Upper lobe of right lung (tissue), 1 donor: ENCODE results near the gene PLEKHB2. TPM values are rescaled to one million over a fixed set of nuclear protein-coding genes. Genes with fewer than 3 reads are reported as not detected.

Source experiments
- ATAC-seq: fragments of 200-7000 bp; cut with Tn5 transposase; one replicate; pipeline ENCODE4 v1.9.1; 2020; ENCODE audit warnings: mild to moderate bottlenecking, moderate library complexity
- DNase-seq: peaks from one replicate; pipeline ENCODE4 v3.0.0-alpha.2; 2020
- H3K27ac ChIP-seq: fragments of 200-600 bp; one replicate; pipeline ENCODE4 v1.8.0; 2022
- H3K27me3 ChIP-seq: fragments of 200-600 bp; one replicate; pipeline ENCODE4 v1.8.0; 2022; ENCODE audit warnings: mild to moderate bottlenecking
- H3K36me3 ChIP-seq: fragments of 200-600 bp; one replicate; pipeline ENCODE4 v1.8.0; 2022
- H3K4me1 ChIP-seq: fragments of 200-600 bp; one replicate; pipeline ENCODE4 v1.8.0; 2022
- H3K4me3 ChIP-seq: fragments of 200-600 bp; one replicate; pipeline ENCODE4 v1.8.0; 2022; ENCODE audit warnings: mild to moderate bottlenecking
- H3K9me3 ChIP-seq: fragments of 200-600 bp; one replicate; pipeline ENCODE4 v1.8.0; 2022
- CTCF ChIP-seq: fragments of 200-600 bp; IDR thresholded peaks from one replicate; pipeline ENCODE4 v1.8.0; 2022; ENCODE audit warnings: antibody characterized with exemption
- intact Hi-C: fragments of 100-400 bp; cut with DNase I; formaldehyde crosslinking; loops from one replicate; pipeline ENCODE4 v1.11.0; 2022
- total RNA-seq: library from RNA; stranded (reverse); fragmentation: NEBNext Ultra II Directional; extraction: Animal tissue kit (Norgen Biotek cat#: 25700); gene quantifications from one replicate; pipeline ENCODE4 v1.2.1, GENCODE V29; 2021
- donor health status: DM: no; HTN: yes; CAD: no; lungs with severe emphysema.

Gene PLEKHB2
- total RNA-seq, 1 donor from 2014 or later: 73.9 TPM

DNA sequence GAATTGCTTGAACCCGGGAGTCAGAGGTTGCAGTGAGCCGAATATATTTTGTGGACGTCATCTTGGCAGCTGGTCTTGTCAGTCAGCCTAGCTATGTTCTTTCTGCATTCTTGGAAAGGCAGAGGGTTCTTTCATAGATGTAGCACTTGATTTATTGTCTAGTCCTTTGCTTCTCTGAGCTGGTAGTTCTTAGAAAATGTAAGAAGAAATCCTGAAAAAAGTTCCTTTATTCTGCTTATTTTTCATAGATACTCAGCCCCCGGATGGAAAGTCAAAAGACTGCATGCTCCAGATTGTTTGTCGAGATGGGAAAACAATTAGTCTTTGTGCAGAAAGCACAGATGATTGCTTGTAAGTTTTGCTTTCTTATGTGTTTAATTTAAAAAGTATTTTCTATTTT, 21.3 kb downstream of the PLEKHB2 start:
- ATAC-seq: no peak
- DNase-seq: no peak
- no peaks in the 10 kb centered on the region for H3K27me3 ChIP-seq
- intact Hi-C loops: no loop called here
- TF ChIP-seq CTCF: no peak
- H3K27ac ChIP-seq: no peak overlapping the region
- H3K4me3 ChIP-seq: no peak overlapping the region
- H3K4me1 ChIP-seq: no peaks in the 10 kb centered on the region
- H3K9me3 ChIP-seq: no peaks in the 10 kb centered on the region
- peaks cover 75% of the 10 kb centered on the region for H3K36me3 ChIP-seq

GRCh38 chr2:131127076-131127475, 21.9 kb downstream of the PLEKHB2 start:
- ATAC-seq: no peak
- no peak overlapping the region for H3K27ac ChIP-seq
- no peak for TF ChIP-seq CTCF
- H3K4me3 ChIP-seq: no peak overlapping the region
- DNase-seq: no peak
- intact Hi-C loops: no loop called here
- peaks cover 74% of the 10 kb centered on the region for H3K36me3 ChIP-seq
- H3K4me1 ChIP-seq: no peaks in the 10 kb centered on the region
- no peaks in the 10 kb centered on the region for H3K27me3 ChIP-seq
- H3K9me3 ChIP-seq: no peaks in the 10 kb centered on the region

GRCh38 chr2:131127981-131128380, 22.8 kb downstream of the PLEKHB2 start:
- Histone ChIP-seq H3K27ac (no peak overlapping the region), H3K27me3 (no peaks in the 10 kb centered on the region), H3K4me1 (no peaks in the 10 kb centered on the region), H3K9me3 (no peaks in the 10 kb centered on the region), H3K36me3 (peaks cover 74% of the 10 kb centered on the region), H3K4me3 (no peak overlapping the region)
- intact Hi-C loops: no loop called here
- DNase-seq (no peak), ATAC-seq (no peak)
- TF ChIP-seq CTCF: no peak

- H3K4me1 ChIP-seq: no peaks in the 10 kb centered on the region
- no peaks in the 10 kb centered on the region for H3K9me3 ChIP-seq
- TF ChIP-seq CTCF: no peak
- peaks cover 89% of the 10 kb centered on the region for H3K36me3 ChIP-seq
- ATAC-seq: no peak
- DNase-seq: no peak
- intact Hi-C loops: no loop called here
- H3K27me3 ChIP-seq: no peaks in the 10 kb centered on the region
- H3K27ac ChIP-seq: no peak overlapping the region
- H3K4me3 ChIP-seq: no peak overlapping the region
These were observed 25.1 kb downstream of the PLEKHB2 start for GRCh38 chr2:131130298-131130596.

DNA sequence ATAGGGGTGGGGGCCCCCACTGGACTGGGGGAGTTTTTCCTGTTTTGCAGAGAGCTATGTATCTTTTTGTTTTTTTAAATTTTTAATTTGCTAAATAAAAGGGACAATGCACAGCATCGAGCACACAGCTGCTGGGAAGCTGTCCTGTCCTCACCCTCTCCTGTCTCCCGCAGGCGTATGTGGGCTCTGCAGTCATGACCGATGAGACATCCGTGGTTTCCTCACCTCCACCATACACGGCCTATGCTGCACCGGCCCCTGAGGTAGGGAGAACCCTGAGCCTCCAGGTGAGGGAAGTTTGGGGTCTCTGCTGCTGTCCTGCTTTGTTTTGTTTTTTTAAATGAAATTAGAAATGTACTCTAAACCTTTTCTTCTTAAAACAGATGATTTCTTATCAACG, 27.6 kb downstream of the PLEKHB2 start:
- no peak for DNase-seq
- intact Hi-C loops: no loop called here
- peaks cover 71% of the 10 kb centered on the region for H3K36me3 ChIP-seq

More for the DNA sequence above, 27.6 kb downstream of the PLEKHB2 start:
- ATAC-seq: no peak
- no peaks in the 10 kb centered on the region for H3K9me3 ChIP-seq
- no peak overlapping the region for H3K27ac ChIP-seq
- no peaks in the 10 kb centered on the region for H3K4me1 ChIP-seq
- no peak for TF ChIP-seq CTCF
- H3K4me3 ChIP-seq: no peak overlapping the region
- H3K27me3 ChIP-seq: no peaks in the 10 kb centered on the region
